ENCODE data around the gene GPR151.

The GPR151 gene

GRCh38 chr5:146521403-146522106, 5.6 kb upstream of the GPR151 start:
- Histone ChIP-seq H3K36me3 (ENCODE audit: control insufficient read depth in 2 of 2, insufficient read depth in 2 of 2, low read length in 2 of 2) (no peaks in the 10 kb centered on the region), H3K27me3 (ENCODE audit: control insufficient read depth in 1 of 2, insufficient read depth in 2 of 2, low read length in 2 of 2) (no peaks in the 10 kb centered on the region), H3K9me3 (ENCODE audit: control insufficient read depth in 2 of 2, low read length in 2 of 2) (no peaks in the 10 kb centered on the region), H3K4me1 (ENCODE audit: control insufficient read depth, insufficient read depth, low read length) (no peaks in the 10 kb centered on the region), H3K4me3 (ENCODE audit: low read length in 2 of 2) (no peak overlapping the region), H3K9ac (ENCODE audit: low read length in 2 of 2) (no peak overlapping the region), H3K27ac (ENCODE audit: low read length) (no peak overlapping the region)

GRCh38 chr5:146520731-146521130, 4.7 kb upstream of the GPR151 start:
- Histone ChIP-seq H3K36me3 (ENCODE audit: control insufficient read depth in 2 of 2, insufficient read depth in 2 of 2, low read length in 2 of 2) (no peaks in the 10 kb centered on the region), H3K9me3 (ENCODE audit: control insufficient read depth in 2 of 2, low read length in 2 of 2) (no peaks in the 10 kb centered on the region), H3K27ac (ENCODE audit: low read length) (no peak overlapping the region), H3K9ac (ENCODE audit: low read length in 2 of 2) (no peak overlapping the region), H3K4me3 (ENCODE audit: low read length in 2 of 2) (no peak overlapping the region), H3K4me1 (ENCODE audit: control insufficient read depth, insufficient read depth, low read length) (no peaks in the 10 kb centered on the region), H3K27me3 (ENCODE audit: control insufficient read depth in 1 of 2, insufficient read depth in 2 of 2, low read length in 2 of 2) (no peaks in the 10 kb centered on the region)

GRCh38 chr5:146519554-146519953, 3.6 kb upstream of the GPR151 start:
- Histone ChIP-seq H3K9ac (ENCODE audit: low read length in 2 of 2) (no peak overlapping the region), H3K9me3 (ENCODE audit: control insufficient read depth in 2 of 2, low read length in 2 of 2) (no peaks in the 10 kb centered on the region), H3K27ac (ENCODE audit: low read length) (no peak overlapping the region), H3K36me3 (ENCODE audit: control insufficient read depth in 2 of 2, insufficient read depth in 2 of 2, low read length in 2 of 2) (no peaks in the 10 kb centered on the region), H3K4me3 (ENCODE audit: low read length in 2 of 2) (no peak overlapping the region), H3K4me1 (ENCODE audit: control insufficient read depth, insufficient read depth, low read length) (no peaks in the 10 kb centered on the region), H3K27me3 (ENCODE audit: control insufficient read depth in 1 of 2, insufficient read depth in 2 of 2, low read length in 2 of 2) (no peaks in the 10 kb centered on the region)

GRCh38 chr5:146515473-146516150, 378 bp downstream of the GPR151 start:
- H3K4me3 ChIP-seq (ENCODE audit: low read length in 2 of 2), result no peak overlapping the region
- peaks cover 4 to 10% of the 10 kb centered on the region in 2 donors for H3K36me3 ChIP-seq (ENCODE audit: control insufficient read depth in 2 of 2, insufficient read depth in 2 of 2, low read length in 2 of 2)
- no peaks in the 10 kb centered on the region for H3K9me3 ChIP-seq (ENCODE audit: control insufficient read depth in 2 of 2, low read length in 2 of 2)
- no peaks in the 10 kb centered on the region for H3K4me1 ChIP-seq (ENCODE audit: control insufficient read depth, insufficient read depth, low read length)
- H3K9ac ChIP-seq (ENCODE audit: low read length in 2 of 2), result no peak overlapping the region
- H3K27ac ChIP-seq (ENCODE audit: low read length), result no peak overlapping the region
- H3K27me3 ChIP-seq (ENCODE audit: control insufficient read depth in 1 of 2, insufficient read depth in 2 of 2, low read length in 2 of 2), result no peaks in the 10 kb centered on the region

- Histone ChIP-seq H3K4me1 (ENCODE audit: control insufficient read depth, insufficient read depth, low read length) (no peaks in the 10 kb centered on the region), H3K36me3 (ENCODE audit: control insufficient read depth in 2 of 2, insufficient read depth in 2 of 2, low read length in 2 of 2) (peaks cover 8 to 17% of the 10 kb centered on the region in 2 donors), H3K27ac (ENCODE audit: low read length) (no peak overlapping the region), H3K4me3 (ENCODE audit: low read length in 2 of 2) (no peak overlapping the region), H3K27me3 (ENCODE audit: control insufficient read depth in 1 of 2, insufficient read depth in 2 of 2, low read length in 2 of 2) (no peaks in the 10 kb centered on the region), H3K9ac (ENCODE audit: low read length in 2 of 2) (no peak overlapping the region), H3K9me3 (ENCODE audit: control insufficient read depth in 2 of 2, low read length in 2 of 2) (no peaks in the 10 kb centered on the region)
Measured at GRCh38 chr5:146514575-146514974, 1.4 kb downstream of the GPR151 start.

GRCh38 chr5:146513462-146513861, 2.5 kb downstream of the GPR151 start:
- Histone ChIP-seq H3K27me3 (ENCODE audit: control insufficient read depth in 1 of 2, insufficient read depth in 2 of 2, low read length in 2 of 2) (no peaks in the 10 kb centered on the region), H3K4me1 (ENCODE audit: control insufficient read depth, insufficient read depth, low read length) (no peaks in the 10 kb centered on the region)

GRCh38 chr5:146510559-146511125, 5.3 kb downstream of the GPR151 start:
- Histone ChIP-seq H3K4me3 (ENCODE audit: low read length in 2 of 2) (no peak overlapping the region), H3K9me3 (ENCODE audit: control insufficient read depth in 2 of 2, low read length in 2 of 2) (no peaks in the 10 kb centered on the region), H3K27me3 (ENCODE audit: control insufficient read depth in 1 of 2, insufficient read depth in 2 of 2, low read length in 2 of 2) (no peaks in the 10 kb centered on the region), H3K36me3 (ENCODE audit: control insufficient read depth in 2 of 2, insufficient read depth in 2 of 2, low read length in 2 of 2) (peaks cover 14 to 44% of the 10 kb centered on the region in 2 donors), H3K9ac (ENCODE audit: low read length in 2 of 2) (no peak overlapping the region), H3K27ac (ENCODE audit: low read length) (no peak overlapping the region), H3K4me1 (ENCODE audit: control insufficient read depth, insufficient read depth, low read length) (no peaks in the 10 kb centered on the region)

More at GRCh38 chr5:146513462-146513861, 2.5 kb downstream of the GPR151 start:
- Histone ChIP-seq H3K9me3 (ENCODE audit: control insufficient read depth in 2 of 2, low read length in 2 of 2) (no peaks in the 10 kb centered on the region), H3K36me3 (ENCODE audit: control insufficient read depth in 2 of 2, insufficient read depth in 2 of 2, low read length in 2 of 2) (peaks cover 8 to 26% of the 10 kb centered on the region in 2 donors), H3K27ac (ENCODE audit: low read length) (no peak overlapping the region), H3K9ac (ENCODE audit: low read length in 2 of 2) (no peak overlapping the region), H3K4me3 (ENCODE audit: low read length in 2 of 2) (no peak overlapping the region)

GRCh38 chr5:146507428-146507827, 8.6 kb downstream of the GPR151 start:
- Histone ChIP-seq H3K9ac (ENCODE audit: low read length in 2 of 2) (no peak overlapping the region), H3K4me3 (ENCODE audit: low read length in 2 of 2) (no peak overlapping the region), H3K9me3 (ENCODE audit: control insufficient read depth in 2 of 2, low read length in 2 of 2) (no peaks in the 10 kb centered on the region), H3K4me1 (ENCODE audit: control insufficient read depth, insufficient read depth, low read length) (no peaks in the 10 kb centered on the region), H3K27me3 (ENCODE audit: control insufficient read depth in 1 of 2, insufficient read depth in 2 of 2, low read length in 2 of 2) (no peaks in the 10 kb centered on the region), H3K27ac (ENCODE audit: low read length) (no peak overlapping the region), H3K36me3 (ENCODE audit: control insufficient read depth in 2 of 2, insufficient read depth in 2 of 2, low read length in 2 of 2) (peaks cover 19 to 58% of the 10 kb centered on the region in 2 donors)

GRCh38 chr5:146499680-146500079, 16.3 kb downstream of the GPR151 start:
- Histone ChIP-seq H3K9me3 (ENCODE audit: control insufficient read depth in 2 of 2, low read length in 2 of 2) (no peaks in the 10 kb centered on the region), H3K36me3 (ENCODE audit: control insufficient read depth in 2 of 2, insufficient read depth in 2 of 2, low read length in 2 of 2) (peaks cover 2 to 12% of the 10 kb centered on the region in 2 donors), H3K4me3 (ENCODE audit: low read length in 2 of 2) (no peak overlapping the region), H3K27me3 (ENCODE audit: control insufficient read depth in 1 of 2, insufficient read depth in 2 of 2, low read length in 2 of 2) (no peaks in the 10 kb centered on the region), H3K27ac (ENCODE audit: low read length) (no peak overlapping the region), H3K4me1 (ENCODE audit: control insufficient read depth, insufficient read depth, low read length) (no peaks in the 10 kb centered on the region), H3K9ac (ENCODE audit: low read length in 2 of 2) (no peak overlapping the region)

GRCh38 chr5:146494656-146495055, 21.3 kb downstream of the GPR151 start:
- Histone ChIP-seq H3K36me3 (ENCODE audit: control insufficient read depth in 2 of 2, insufficient read depth in 2 of 2, low read length in 2 of 2) (peaks cover 2 to 12% of the 10 kb centered on the region in 2 donors), H3K4me3 (ENCODE audit: low read length in 2 of 2) (no peak overlapping the region), H3K27ac (ENCODE audit: low read length) (no peak overlapping the region), H3K27me3 (ENCODE audit: control insufficient read depth in 1 of 2, insufficient read depth in 2 of 2, low read length in 2 of 2) (no peaks in the 10 kb centered on the region), H3K4me1 (ENCODE audit: control insufficient read depth, insufficient read depth, low read length) (no peaks in the 10 kb centered on the region), H3K9me3 (ENCODE audit: control insufficient read depth in 2 of 2, low read length in 2 of 2) (no peaks in the 10 kb centered on the region), H3K9ac (ENCODE audit: low read length in 2 of 2) (no peak overlapping the region)

Measured in stomach smooth muscle (tissue), 2 donors.